ENCODE results near the gene FAM170B. TPM values are rescaled to one million over a fixed set of nuclear protein-coding genes. Genes with fewer than 3 reads are reported as not detected.

FAM170B gene
- total and polyA plus RNA-seq, 12 donors = not detected

- H3K9me3 ChIP-seq = peaks cover 0 to 3% (median 0%) of the 10 kb centered on the region in 11 donors
- no peak for TF ChIP-seq CTCF (IDR thresholded peaks at IDR 0.05)
- H3K36me3 ChIP-seq = peaks cover 0 to 29% (median 0%) of the 10 kb centered on the region in 9 donors
- 54 to 73% methylated on average over 4 of the region's 4 CpGs for WGBS, 2 donors
- ATAC-seq = no peak
- H3K4me3 ChIP-seq = no peak overlapping the region
- DNase-seq = no peak
- H3K27ac ChIP-seq = no peak overlapping the region
- no peaks in the 10 kb centered on the region for H3K27me3 ChIP-seq
- intact Hi-C loops (cut with DNase I) = no loop called here
- peaks cover 0 to 8% (median 0%) of the 10 kb centered on the region in 9 donors for H3K4me1 ChIP-seq
Observed at GRCh38 chr10:49153115-49153514, 19.3 kb upstream of the FAM170B start.

GRCh38 chr10:49152663-49153062 lies 18.8 kb upstream of the FAM170B start:
- no peak for DNase-seq
- no peak for ATAC-seq
- Histone ChIP-seq H3K4me3 (no peak overlapping the region), H3K36me3 (peaks cover 0 to 29% (median 0%) of the 10 kb centered on the region in 9 donors), H3K27ac (no peak overlapping the region), H3K27me3 (no peaks in the 10 kb centered on the region), H3K9me3 (peaks cover 0 to 7% (median 2%) of the 10 kb centered on the region in 11 donors), H3K4me1 (peaks cover 0 to 8% (median 0%) of the 10 kb centered on the region in 9 donors)
- 84 to 85% methylated on average over 4 of the region's 4 CpGs for WGBS, 2 donors
- intact Hi-C loops (cut with DNase I) = no loop called here
- TF ChIP-seq CTCF (IDR thresholded peaks at IDR 0.05) = no peak

- Histone ChIP-seq H3K4me1 (peaks cover 0 to 8% (median 0%) of the 10 kb centered on the region in 9 donors), H3K27ac (no peak overlapping the region), H3K4me3 (no peak overlapping the region), H3K36me3 (peaks cover 0 to 26% (median 0%) of the 10 kb centered on the region in 9 donors), H3K27me3 (no peaks in the 10 kb centered on the region), H3K9me3 (peaks cover 0 to 14% (median 4%) of the 10 kb centered on the region in 11 donors)
- ATAC-seq (no peak), DNase-seq (no peak)
- 94 to 95% methylated on average over 4 of the region's 4 CpGs for WGBS, 2 donors
- intact Hi-C loops (cut with DNase I) = no loop called here
- TF ChIP-seq CTCF (IDR thresholded peaks at IDR 0.05) = no peak
Observed at GRCh38 chr10:49152037-49152436, 18.2 kb upstream of the FAM170B start.

- Histone ChIP-seq H3K36me3 (peaks cover 0 to 21% (median 0%) of the 10 kb centered on the region in 9 donors), H3K4me1 (peaks cover 0 to 8% (median 0%) of the 10 kb centered on the region in 9 donors), H3K27ac (no peak overlapping the region), H3K4me3 (no peak overlapping the region), H3K9me3 (peaks cover 0 to 17% (median 4%) of the 10 kb centered on the region in 11 donors), H3K27me3 (no peaks in the 10 kb centered on the region)
- DNase-seq (no peak), ATAC-seq (no peak)
- WGBS, 2 donors = 83 to 85% methylated on average over 1 of the region's 1 CpG
- no peak for TF ChIP-seq CTCF (IDR thresholded peaks at IDR 0.05)
- intact Hi-C loops (cut with DNase I) = no loop called here
Observed at GRCh38 chr10:49151481-49151880, 17.7 kb upstream of the FAM170B start.

Data from heart right ventricle (tissue), 16 donors.